GM12892 (cell line): ENCODE data around the gene TRAP1.

Experiments used
- POLR2AphosphoS5 ChIP-seq: IDR thresholded peaks from 2 replicates; pipeline ENCODE4 v1.6.1; 2011; ENCODE audit warnings: low read depth, low read length, control low read depth
- TAF1 ChIP-seq: IDR thresholded peaks from 2 replicates; pipeline ENCODE4 v1.6.1; 2011; ENCODE audit warnings: low read depth, mild to moderate bottlenecking, control low read depth, low read length, borderline replicate concordance

DNA sequence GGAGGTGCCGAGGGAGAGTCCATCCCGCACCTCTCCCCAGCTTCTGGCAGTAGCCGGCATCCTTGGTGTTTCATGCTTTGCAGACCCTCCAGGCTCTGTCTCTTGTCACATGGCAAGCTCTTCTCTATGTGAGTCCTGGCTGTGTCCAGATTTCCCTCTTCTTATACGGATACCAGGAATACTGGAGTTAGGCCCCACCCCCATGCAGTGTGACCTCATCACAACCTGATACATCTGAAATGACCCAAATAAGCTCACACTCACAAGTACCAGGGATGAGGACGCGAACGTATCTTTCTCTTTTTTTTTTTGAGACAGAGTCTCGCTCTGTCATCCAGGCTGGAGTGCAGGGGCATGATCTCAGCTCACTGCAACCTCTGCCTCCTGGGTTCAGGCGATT lies 23.3 kb downstream of the TRAP1 start:
- TF ChIP-seq POLR2AphosphoS5, result no peak
- TF ChIP-seq TAF1, result no peak
